Astrocyte of the cerebellum (primary cell): ENCODE data around the gene AKNA.
"Not testable (repeated sequence)": the region's sequence is repeated elsewhere in the genome, so short reads cannot be mapped to it uniquely, and the experiment has no call there.

Experiments used
- DNase-seq: peaks from one replicate; pipeline ENCODE4 v3.0.0-alpha.2; 2011; ENCODE audit warnings: low read depth
- H3K4me3 ChIP-seq: 2 replicates; pipeline ENCODE4 v1.5.1; 2011; ENCODE audit warnings: mild to moderate bottlenecking, low read depth, low read length, moderate library complexity
- CTCF ChIP-seq: IDR thresholded peaks from 2 replicates; pipeline ENCODE4 v1.5.1; 2012; ENCODE audit warnings: low read length, low read depth, moderate library complexity, mild to moderate bottlenecking; ENCODE audit errors: missing control alignments
- in situ Hi-C: cut with HindIII; loops from 2 replicates; pipeline ENCODE4 v1.10.0; 2017; ENCODE audit warnings: low sequenced_read_pairs

AKNA gene

GRCh38 chr9:114330636-114331035 is 57.1 kb downstream of the AKNA start:
- no peak for DNase-seq
- in situ Hi-C loops = no loop called here
- H3K4me3 ChIP-seq = no peak overlapping the region
- TF ChIP-seq CTCF = no peak

GRCh38 chr9:114329625-114330022 is 58.2 kb downstream of the AKNA start, which contains the start of gene ORM2:
Gene ORM2 (plus strand): TSS chr9:114329869. CDS start chr9:114329905, 36 bp downstream.
- in situ Hi-C loops, H3K4me3 ChIP-seq: not testable (repeated sequence)

GRCh38 chr9:114328937-114329624 is 58.7 kb downstream of the AKNA start:
- DNase-seq, in situ Hi-C loops, H3K4me3 ChIP-seq: not testable (repeated sequence)

More at GRCh38 chr9:114329625-114330022, 58.2 kb downstream of the AKNA start, which contains the start of gene ORM2:
- DNase-seq = not testable (repeated sequence)

- DNase-seq, H3K4me3 ChIP-seq, in situ Hi-C loops: not testable (repeated sequence)
Observed at GRCh38 chr9:114328357-114328820, 59.4 kb downstream of the AKNA start.

GRCh38 chr9:114327749-114328148 is 60.0 kb downstream of the AKNA start:
- DNase-seq = no peak
- in situ Hi-C loops = no loop called here
- H3K4me3 ChIP-seq = no peak overlapping the region
- TF ChIP-seq CTCF = no peak

GRCh38 chr9:114325684-114326254 is 62.0 kb downstream of the AKNA start:
- H3K4me3 ChIP-seq, DNase-seq, in situ Hi-C loops: not testable (repeated sequence)

- DNase-seq, in situ Hi-C loops, H3K4me3 ChIP-seq: not testable (repeated sequence)
Observed at GRCh38 chr9:114324965-114325364, 62.8 kb downstream of the AKNA start.

GRCh38 chr9:114324492-114324891 is 63.3 kb downstream of the AKNA start:
- TF ChIP-seq CTCF = no peak
- DNase-seq = no peak
- H3K4me3 ChIP-seq = no peak overlapping the region
- in situ Hi-C loops = no loop called here

GRCh38 chr9:114323849-114324248 is 63.9 kb downstream of the AKNA start:
- DNase-seq, in situ Hi-C loops, H3K4me3 ChIP-seq: not testable (repeated sequence)

- DNase-seq, in situ Hi-C loops, H3K4me3 ChIP-seq: not testable (repeated sequence)
Observed at GRCh38 chr9:114322831-114323531, 64.8 kb downstream of the AKNA start, which contains the start of gene ORM1. Gene ORM1 (plus strand): TSS chr9:114323098. CDS start chr9:114323134, 36 bp downstream.

- DNase-seq, in situ Hi-C loops, H3K4me3 ChIP-seq: not testable (repeated sequence)
Observed at GRCh38 chr9:114322160-114322818, 65.5 kb downstream of the AKNA start.
